ENCODE measurements around the gene DDX56. TPM values are rescaled to one million over a fixed set of nuclear protein-coding genes. Genes with fewer than 3 reads are reported as not detected.

The DDX56 gene
- total and polyA plus RNA-seq, 9 of the 15 experiments (the other 6 are each of a cell fraction or from before 2014, with no cell fraction given) = 33.0 to 145 (median 102) TPM

DNA sequence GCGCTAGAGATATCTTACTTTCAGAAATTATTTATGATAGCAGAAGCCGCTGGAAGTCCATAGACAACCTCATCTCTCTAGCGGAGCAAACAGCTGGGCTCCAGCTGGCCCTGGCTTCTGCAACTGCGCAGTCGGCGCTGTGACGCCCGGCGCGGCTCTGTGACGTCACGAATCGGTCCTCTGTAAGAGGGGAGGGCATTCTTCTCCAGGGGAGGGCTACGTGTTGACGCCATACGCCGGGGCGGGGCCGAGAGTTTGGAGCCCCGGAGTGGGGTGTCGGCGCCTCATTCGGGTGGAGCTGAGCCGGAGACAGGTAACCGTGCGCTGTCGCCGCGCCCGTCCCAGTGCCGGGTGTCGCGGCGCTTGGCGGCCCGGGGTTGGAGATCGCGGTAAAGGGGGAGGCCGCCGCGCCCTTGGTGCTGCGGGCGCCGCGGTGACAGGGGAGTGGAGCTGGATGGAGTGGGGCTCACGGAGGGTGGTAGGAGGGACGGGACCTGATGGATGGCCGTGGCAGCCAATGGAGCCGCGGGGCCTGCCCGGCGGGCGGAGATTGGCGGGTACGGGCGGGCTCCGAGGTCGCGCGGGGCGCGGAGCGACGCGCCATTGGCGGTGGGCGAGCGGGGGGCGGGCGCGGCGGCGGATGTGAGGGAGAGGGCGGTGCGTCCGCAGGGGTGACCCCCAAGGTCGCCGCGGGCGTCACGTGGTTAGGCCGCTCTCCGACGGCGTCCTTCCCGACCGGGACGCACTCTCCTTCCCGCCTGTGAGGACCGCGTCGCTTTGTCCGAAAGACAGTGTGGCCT is 32.8 kb upstream of the DDX56 start, which contains the start of gene OGDH (continued):
- TF ChIP-seq, protein P1, sequence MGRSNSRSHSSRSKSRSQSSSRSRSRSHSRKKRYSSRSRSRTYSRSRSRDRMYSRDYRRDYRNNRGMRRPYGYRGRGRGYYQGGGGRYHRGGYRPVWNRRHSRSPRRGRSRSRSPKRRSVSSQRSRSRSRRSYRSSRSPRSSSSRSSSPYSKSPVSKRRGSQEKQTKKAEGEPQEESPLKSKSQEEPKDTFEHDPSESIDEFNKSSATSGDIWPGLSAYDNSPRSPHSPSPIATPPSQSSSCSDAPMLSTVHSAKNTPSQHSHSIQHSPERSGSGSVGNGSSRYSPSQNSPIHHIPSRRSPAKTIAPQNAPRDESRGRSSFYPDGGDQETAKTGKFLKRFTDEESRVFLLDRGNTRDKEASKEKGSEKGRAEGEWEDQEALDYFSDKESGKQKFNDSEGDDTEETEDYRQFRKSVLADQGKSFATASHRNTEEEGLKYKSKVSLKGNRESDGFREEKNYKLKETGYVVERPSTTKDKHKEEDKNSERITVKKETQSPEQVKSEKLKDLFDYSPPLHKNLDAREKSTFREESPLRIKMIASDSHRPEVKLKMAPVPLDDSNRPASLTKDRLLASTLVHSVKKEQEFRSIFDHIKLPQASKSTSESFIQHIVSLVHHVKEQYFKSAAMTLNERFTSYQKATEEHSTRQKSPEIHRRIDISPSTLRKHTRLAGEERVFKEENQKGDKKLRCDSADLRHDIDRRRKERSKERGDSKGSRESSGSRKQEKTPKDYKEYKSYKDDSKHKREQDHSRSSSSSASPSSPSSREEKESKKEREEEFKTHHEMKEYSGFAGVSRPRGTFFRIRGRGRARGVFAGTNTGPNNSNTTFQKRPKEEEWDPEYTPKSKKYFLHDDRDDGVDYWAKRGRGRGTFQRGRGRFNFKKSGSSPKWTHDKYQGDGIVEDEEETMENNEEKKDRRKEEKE (IDR thresholded peaks at IDR 0.05; ENCODE audit: borderline replicate concordance in 1 of 2, control insufficient read depth in 1 of 2, low read depth in 2 of 2, low read length in 1 of 2) = no peak
- no peak for TF ChIP-seq EP300 (IDR thresholded peaks at IDR 0.05; ENCODE audit: low read length)
- TF ChIP-seq RB1 (IDR thresholded peaks at IDR 0.05; ENCODE audit: low read depth) = peak; percentile 85
- TF ChIP-seq PYGO2 (tag; IDR thresholded peaks at IDR 0.05) = no peak
- TF ChIP-seq, protein P2, sequence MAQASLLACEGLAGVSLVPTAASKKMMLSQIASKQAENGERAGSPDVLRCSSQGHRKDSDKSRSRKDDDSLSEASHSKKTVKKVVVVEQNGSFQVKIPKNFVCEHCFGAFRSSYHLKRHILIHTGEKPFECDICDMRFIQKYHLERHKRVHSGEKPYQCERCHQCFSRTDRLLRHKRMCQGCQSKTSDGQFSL (CRISPR knock-in tag; IDR thresholded peaks at IDR 0.05) = no peak
- TF ChIP-seq, protein P2 (tag; IDR thresholded peaks at IDR 0.05) = no peak
- TF ChIP-seq RBM34 (IDR thresholded peaks at IDR 0.05; ENCODE audit: borderline replicate concordance, insufficient read depth, low read length) = no peak
- peak; percentile 79; the same call in 1 of the 2 replicates for TF ChIP-seq RFX5 (IDR thresholded peaks at IDR 0.05; ENCODE audit: low read depth, low read length)
- TF ChIP-seq, protein P3, sequence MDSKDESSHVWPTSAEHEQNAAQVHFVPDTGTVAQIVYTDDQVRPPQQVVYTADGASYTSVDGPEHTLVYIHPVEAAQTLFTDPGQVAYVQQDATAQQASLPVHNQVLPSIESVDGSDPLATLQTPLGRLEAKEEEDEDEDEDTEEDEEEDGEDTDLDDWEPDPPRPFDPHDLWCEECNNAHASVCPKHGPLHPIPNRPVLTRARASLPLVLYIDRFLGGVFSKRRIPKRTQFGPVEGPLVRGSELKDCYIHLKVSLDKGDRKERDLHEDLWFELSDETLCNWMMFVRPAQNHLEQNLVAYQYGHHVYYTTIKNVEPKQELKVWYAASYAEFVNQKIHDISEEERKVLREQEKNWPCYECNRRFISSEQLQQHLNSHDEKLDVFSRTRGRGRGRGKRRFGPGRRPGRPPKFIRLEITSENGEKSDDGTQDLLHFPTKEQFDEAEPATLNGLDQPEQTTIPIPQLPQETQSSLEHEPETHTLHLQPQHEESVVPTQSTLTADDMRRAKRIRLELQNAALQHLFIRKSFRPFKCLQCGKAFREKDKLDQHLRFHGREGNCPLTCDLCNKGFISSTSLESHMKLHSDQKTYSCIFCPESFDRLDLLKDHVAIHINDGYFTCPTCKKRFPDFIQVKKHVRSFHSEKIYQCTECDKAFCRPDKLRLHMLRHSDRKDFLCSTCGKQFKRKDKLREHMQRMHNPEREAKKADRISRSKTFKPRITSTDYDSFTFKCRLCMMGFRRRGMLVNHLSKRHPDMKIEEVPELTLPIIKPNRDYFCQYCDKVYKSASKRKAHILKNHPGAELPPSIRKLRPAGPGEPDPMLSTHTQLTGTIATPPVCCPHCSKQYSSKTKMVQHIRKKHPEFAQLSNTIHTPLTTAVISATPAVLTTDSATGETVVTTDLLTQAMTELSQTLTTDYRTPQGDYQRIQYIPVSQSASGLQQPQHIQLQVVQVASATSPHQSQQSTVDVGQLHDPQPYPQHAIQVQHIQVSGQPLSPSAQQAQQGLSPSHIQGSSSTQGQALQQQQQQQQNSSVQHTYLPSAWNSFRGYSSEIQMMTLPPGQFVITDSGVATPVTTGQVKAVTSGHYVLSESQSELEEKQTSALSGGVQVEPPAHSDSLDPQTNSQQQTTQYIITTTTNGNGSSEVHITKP (IDR thresholded peaks at IDR 0.05; ENCODE audit: partially characterized antibody) = no peak
- peak; percentile 91 for TF ChIP-seq CTBP1 (IDR thresholded peaks at IDR 0.05; ENCODE audit: borderline replicate concordance)
- TF ChIP-seq, protein P4, sequence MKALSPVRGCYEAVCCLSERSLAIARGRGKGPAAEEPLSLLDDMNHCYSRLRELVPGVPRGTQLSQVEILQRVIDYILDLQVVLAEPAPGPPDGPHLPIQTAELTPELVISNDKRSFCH (CRISPR knock-in tag; IDR thresholded peaks at IDR 0.05) = no peak
- TF ChIP-seq, protein P4 (tag; IDR thresholded peaks at IDR 0.05) = no peak
- TF ChIP-seq SMARCB1 (IDR thresholded peaks at IDR 0.05; ENCODE audit: insufficient read length, low read depth) = no peak
- TF ChIP-seq, protein P5, sequence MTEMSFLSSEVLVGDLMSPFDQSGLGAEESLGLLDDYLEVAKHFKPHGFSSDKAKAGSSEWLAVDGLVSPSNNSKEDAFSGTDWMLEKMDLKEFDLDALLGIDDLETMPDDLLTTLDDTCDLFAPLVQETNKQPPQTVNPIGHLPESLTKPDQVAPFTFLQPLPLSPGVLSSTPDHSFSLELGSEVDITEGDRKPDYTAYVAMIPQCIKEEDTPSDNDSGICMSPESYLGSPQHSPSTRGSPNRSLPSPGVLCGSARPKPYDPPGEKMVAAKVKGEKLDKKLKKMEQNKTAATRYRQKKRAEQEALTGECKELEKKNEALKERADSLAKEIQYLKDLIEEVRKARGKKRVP (CRISPR knock-in tag; IDR thresholded peaks at IDR 0.05) = no peak
- TF ChIP-seq, protein P6, sequence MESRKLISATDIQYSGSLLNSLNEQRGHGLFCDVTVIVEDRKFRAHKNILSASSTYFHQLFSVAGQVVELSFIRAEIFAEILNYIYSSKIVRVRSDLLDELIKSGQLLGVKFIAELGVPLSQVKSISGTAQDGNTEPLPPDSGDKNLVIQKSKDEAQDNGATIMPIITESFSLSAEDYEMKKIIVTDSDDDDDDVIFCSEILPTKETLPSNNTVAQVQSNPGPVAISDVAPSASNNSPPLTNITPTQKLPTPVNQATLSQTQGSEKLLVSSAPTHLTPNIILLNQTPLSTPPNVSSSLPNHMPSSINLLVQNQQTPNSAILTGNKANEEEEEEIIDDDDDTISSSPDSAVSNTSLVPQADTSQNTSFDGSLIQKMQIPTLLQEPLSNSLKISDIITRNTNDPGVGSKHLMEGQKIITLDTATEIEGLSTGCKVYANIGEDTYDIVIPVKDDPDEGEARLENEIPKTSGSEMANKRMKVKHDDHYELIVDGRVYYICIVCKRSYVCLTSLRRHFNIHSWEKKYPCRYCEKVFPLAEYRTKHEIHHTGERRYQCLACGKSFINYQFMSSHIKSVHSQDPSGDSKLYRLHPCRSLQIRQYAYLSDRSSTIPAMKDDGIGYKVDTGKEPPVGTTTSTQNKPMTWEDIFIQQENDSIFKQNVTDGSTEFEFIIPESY (CRISPR knock-in tag; IDR thresholded peaks at IDR 0.05) = no peak
